ENCODE data around the gene GOLGA5.

- TF ChIP-seq GATA3 (IDR thresholded peaks at IDR 0.05; ENCODE audit: low read depth, low read length) (no peak), GATA2 (IDR thresholded peaks at IDR 0.05; ENCODE audit: low read depth, low read length) (no peak)
These were observed 66.1 kb downstream of the GOLGA5 start for GRCh38 chr14:92860049-92860840.
